Dermis blood vessel endothelial cell (primary cell): ENCODE data around the gene SH3BP2. TPM values are rescaled to one million over a fixed set of nuclear protein-coding genes. Genes with fewer than 3 reads are reported as not detected.
A peak's percentile ranks its signal among the peaks of the same experiment; 100 is the strongest.

Experiments
- DNase-seq: peaks from one replicate; pipeline ENCODE4 v3.0.0; 2010
- total RNA-seq: library from RNA; depleted of rRNA; stranded (reverse); fragments of >200 nt; gene quantifications from 2 replicates; pipeline ENCODE4 v1.2.3, GENCODE V29; 2014

The SH3BP2 gene
- total RNA-seq, 1 donor from 2014 or later = 26.4 TPM

DNA sequence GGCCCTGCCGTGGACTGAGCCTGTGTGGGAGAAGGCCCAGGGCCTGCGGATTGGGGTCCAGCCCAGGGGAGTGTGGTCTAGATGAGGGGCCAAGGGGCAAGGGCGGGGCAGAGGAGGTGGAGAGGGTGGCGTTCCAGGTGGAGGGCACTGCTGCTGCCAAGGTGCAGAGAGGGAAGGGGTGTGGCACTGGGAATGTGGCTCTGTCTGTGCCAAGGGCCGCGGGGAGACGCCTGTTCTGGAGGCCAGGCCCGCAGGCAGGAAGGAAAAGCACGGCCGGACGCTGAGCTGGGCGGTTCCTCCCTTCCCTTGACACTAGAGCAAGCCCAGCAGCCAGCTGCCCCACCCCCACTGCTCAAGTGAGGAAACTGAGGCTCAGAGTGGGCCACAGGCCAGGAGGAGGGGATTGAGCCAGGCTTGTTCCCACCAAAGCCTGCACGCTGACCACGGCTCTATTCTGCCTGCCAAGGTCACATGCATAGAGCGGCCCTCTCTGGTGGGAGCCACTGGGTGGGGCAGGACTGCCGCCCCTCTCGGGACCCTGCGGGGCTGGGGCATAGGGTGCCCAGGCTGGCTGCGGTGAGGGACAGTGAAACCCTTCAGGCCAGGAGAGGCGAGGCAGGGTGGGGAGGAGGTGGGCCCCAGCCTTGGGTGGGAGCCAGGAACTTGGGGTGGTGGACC is 13.0 kb downstream of the SH3BP2 start:
- peak; percentile 58 for DNase-seq

DNA sequence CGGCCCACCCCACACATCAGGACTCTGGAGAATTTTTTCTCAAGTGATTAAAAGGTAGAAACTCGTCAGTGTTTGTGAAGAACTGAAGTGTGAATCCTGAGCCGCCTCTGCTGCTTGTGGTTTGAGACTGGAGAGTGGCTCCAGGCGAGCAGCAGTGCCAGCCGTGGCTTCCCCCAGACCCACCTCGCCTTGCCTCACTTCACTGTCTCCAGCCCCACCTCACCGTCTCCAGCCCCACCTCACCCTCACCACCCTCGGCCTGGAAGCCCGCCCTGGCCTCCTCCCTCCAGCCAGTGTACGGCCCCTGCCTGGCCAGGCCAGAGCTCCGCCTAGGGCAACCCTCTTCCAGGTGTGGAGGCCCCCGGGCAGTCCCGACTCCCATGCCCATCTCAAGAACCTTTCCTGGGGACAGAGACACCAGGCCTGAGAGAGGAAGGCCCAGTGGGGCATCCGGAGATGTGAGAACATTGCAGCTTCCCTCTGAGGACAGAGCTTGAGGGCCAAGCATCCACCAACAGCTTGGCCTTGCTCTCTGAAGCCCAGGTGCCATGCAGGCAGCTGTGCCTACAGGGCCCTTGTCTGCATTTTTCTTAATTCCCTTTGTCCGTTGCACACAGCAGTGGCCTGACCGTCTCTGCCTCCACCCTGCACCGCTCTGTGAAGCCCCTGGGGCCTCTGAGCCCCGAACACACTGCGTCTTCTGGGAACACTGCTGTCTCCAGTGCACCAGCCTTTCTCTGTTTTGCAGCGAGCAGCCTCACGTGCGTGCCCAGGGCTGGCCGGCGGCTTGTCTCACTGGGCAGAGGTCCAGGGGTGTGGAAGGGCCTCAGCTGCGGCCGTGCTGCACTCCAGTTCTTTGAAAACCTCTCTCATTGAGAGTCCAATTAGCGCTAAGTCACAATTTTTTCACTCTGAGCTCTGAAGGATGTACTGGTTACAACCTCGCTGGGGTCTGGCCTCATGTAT is 13.8 kb downstream of the SH3BP2 start:
- DNase-seq = peak; percentile 67

GRCh38 chr4:2807571-2807970 is 14.7 kb downstream of the SH3BP2 start:
- DNase-seq = no peak

DNA sequence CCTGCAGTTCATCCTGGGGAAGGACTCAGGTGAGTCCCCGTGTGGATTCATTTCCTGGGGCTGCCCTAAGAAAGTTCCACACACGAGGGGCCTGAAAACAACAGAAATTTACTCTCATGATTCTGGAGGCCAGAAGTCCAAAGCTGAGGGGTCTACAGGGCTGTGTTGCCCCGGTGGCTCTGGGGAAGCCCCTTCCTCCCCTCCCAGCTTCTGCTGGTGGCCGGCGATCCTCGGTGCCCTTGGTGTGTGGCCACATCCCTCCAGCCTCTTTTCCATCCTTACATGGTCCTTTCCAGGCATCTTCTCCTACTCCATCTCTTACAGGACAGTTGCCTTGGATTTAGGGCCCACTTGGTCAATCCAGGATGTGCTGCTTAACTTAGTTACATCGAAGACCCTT is 15.1 kb downstream of the SH3BP2 start:
- no peak for DNase-seq

- DNase-seq = no peak
These were observed 16.8 kb downstream of the SH3BP2 start for GRCh38 chr4:2809610-2810180.

DNA sequence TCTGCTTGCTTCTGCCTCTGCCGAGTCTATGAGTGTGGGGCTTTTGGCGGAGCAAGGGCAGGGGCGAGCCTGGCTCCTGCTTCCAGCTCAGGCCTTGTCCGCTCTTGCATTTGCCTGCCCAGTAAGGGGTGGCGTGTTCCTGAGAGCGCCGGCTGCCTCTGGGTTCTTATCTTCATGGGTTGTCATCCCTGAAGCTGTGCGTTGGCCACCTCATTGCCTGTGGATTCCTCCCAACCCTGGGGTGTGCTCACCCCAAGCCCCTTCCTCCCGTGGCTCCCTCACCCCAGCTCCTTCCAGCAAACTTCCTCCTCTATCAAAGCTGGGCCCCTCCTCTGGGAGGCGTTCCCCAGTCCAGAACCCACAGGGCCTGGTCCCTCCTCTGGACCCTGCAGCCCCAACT is 17.5 kb downstream of the SH3BP2 start:
- DNase-seq = no peak

GRCh38 chr4:2811830-2812611 is 19.1 kb downstream of the SH3BP2 start:
- DNase-seq = peak; percentile 72

- peak; percentile 43 for DNase-seq
These were observed 19.9 kb downstream of the SH3BP2 start for GRCh38 chr4:2812612-2813354.

DNA sequence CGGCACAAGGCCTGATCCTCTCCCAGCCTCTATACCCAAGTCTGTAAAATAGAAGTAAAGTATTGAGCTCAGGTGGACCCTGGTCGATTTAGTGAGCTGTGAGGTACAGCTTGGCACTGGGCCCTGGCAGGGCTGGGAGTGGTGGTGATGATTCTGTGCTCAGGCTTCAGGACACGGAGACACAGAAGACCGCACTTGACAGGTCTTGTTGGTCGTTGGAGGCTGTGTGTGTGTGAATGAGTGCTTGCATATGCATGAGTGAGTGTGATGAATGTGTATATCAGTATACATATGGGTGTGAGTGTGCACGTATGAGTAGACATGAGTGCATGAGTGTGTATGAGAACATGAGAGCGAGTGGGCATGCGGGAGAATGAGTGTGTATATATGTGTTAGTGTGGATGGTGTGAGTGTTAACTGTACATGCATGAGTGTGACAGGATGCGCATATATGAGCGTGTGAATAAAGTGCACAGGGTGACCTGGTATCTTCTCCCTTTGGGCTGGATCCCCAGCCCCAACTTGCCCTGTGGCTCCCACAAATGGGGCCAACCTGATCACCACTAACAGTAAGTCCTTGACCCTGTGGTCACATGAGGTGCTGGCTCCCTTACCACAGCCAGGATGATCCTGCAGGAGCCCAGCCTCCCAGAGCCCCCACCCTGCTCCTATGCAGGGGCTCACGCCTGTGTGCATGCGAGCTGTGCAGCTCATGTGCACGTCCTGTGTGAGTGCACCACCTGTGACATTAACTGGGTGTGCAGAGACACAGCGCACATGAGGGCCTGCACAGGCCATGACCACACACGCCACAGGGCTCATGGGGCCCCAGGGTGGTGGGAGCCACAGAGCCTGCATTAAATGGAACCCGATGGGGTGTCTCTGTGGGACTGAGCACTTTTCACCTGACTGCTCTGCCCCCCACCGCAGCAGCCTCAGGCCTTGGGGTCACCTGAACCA is 20.8 kb downstream of the SH3BP2 start:
- peak; percentile 21 for DNase-seq

DNA sequence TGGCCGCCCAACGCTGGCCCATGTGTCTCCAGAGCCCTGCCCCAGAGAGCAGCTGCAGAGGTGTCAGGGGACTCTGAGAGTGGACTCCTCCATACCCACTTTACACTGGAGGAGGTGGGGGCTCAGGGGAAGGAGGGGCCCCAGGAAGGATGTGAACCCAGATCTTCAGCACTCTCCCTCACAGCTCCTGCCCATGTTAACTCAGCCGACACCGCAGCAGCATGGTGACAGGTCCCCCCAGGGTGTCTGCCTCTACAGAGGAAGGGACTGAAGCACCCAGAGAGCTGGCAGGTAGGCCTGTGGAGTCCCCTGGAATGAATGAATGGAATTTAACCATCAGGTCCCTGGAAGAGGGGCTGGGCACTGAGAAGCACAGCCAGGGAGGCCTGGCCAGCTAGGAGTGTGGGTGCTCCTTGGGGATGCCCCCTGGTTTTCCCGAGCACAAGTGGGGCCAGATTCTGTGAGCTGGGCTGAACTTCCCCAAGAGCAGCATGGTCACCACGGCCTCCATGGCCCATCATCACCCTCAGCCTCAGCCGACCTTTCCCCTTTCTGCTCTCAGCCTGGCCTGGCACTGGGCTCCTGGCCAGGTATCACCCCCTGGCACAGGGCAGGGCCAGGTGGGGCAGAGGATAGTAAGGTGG is 21.9 kb downstream of the SH3BP2 start:
- no peak for DNase-seq

DNA sequence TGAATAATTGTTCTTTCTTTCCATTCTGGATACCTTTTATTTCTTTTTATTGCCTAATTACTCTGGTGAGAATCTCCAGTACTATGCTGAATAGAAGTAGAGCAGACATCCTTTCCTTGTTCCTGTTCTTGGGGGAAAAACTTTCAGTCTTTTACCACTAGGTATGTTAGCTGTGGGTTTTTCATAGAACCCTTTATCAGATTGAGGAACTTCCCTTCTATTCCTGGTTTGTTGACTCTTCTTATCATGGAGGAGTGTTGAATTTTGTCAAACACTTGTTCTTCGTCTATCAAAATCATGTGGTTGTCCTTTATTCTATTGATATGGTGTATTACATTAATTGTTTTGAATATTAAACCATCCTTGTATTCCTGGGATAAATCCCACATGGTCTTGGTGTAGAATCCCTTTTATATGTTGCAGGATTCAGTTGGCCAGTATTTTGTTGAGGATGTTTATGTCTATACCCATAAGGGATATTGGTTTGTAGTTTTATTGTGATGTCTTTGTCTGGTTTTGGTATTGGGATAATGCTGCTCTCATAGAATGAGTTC is 23.6 kb downstream of the SH3BP2 start:
- no peak for DNase-seq

- no peak for DNase-seq
These were observed 24.3 kb downstream of the SH3BP2 start for GRCh38 chr4:2817137-2817536.

DNA sequence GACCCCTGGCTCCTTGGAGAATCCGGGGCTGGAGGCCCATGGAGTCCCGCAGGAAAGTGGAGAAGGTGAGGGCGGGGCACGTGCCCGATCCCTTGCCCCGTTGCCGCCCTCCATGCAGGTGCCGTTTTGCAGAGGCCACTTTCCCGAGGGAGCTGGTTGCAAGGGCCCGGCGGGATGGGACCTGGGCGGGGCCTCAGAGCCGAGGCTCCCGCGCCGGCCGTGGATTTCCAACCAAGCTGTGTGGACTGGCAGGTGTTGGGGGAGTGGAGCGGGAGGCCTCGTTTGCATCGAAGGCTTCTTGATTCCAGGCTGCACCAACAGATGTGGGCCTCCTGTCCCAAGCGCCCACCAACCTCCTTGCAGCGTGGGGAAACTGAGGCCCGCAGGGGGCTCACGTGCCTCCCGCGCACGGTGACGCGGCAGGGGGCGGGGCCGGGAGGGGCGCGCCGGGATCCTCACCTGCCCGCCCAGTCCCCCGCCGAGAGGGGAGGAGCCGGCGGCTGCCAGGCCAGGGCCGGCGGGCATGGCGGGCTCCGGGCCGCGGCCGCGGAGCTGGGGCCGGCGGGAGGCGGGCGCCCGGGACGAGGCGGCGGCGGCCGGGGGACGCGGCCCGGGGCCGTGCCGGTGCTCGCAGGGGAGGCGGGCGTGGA is 24.9 kb downstream of the SH3BP2 start:
- DNase-seq = peak; percentile 36

DNA sequence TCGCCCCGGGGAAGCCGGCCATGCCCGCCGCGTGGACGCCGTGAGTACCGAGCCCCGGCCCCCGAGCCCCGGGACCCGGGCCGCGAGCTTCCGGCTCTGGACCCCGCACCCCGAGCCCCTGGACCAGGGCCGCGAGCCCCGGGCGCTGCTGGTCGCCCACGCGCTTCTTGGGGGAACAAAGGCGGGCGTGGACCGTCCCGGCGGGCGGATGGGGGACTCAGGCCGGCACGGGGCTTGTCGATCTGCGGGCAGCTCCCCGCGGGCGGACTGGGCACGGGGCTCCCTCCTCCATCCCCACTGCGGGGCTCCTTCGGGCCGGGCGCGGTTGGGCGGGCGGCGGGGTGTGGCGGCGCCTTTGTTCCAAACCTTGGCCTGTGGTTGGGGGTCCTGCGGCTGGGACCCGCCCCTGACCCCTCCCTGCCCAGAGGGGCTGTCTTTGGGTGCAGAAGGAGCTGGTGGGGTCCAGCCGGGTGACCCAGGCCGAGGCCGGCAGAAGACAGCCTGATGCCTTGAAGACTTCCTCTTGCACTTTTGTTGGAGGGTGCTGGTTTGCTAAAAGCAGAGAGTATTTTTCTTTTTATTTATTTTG is 25.6 kb downstream of the SH3BP2 start:
- no peak for DNase-seq

DNA sequence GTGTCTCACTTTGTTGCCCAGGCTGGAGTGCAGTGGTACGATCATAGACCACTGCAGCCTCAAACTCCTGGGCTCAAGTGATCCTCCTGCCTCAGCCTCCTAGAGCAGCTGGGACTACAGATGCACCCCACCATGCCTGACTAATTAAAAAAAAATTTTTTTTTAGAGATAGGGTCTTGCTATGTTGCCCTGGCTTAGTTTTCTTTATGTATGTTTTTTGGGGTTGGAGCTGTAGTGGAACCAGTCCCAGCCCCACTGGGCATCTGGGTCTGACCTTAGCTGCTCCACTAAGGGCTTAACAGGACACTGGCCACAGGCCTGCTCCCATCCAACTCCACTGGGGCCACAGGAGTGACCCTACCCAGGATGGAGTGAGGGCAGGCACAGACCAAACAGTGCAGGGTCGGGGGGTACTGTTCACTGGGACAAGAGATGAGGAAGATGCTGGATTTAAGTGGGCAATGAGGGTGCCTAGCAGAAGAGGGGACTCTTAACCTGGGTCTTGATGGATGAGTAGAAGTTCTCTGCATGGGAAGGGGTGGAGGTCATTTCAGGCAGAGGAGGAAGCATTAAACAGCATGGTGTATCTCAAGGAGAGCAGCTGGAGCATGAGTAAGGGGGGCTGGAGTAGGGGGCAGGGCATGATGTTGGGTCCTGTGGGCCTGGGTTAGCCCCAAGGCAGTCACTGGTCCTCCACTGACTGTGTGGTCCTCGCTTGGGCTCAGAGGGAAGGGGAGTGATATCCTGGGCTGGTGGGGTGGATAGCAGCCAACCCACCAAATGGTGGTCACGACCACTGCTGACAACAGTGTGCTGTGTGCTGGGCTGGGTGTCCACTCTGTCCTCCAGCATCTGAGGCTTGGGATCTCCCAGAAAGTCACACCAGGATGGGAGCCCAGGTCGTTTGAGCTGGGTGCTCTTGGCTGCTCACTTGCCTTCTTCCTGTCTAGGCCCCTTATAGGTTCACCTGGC is 26.6 kb downstream of the SH3BP2 start:
- no peak for DNase-seq

DNA sequence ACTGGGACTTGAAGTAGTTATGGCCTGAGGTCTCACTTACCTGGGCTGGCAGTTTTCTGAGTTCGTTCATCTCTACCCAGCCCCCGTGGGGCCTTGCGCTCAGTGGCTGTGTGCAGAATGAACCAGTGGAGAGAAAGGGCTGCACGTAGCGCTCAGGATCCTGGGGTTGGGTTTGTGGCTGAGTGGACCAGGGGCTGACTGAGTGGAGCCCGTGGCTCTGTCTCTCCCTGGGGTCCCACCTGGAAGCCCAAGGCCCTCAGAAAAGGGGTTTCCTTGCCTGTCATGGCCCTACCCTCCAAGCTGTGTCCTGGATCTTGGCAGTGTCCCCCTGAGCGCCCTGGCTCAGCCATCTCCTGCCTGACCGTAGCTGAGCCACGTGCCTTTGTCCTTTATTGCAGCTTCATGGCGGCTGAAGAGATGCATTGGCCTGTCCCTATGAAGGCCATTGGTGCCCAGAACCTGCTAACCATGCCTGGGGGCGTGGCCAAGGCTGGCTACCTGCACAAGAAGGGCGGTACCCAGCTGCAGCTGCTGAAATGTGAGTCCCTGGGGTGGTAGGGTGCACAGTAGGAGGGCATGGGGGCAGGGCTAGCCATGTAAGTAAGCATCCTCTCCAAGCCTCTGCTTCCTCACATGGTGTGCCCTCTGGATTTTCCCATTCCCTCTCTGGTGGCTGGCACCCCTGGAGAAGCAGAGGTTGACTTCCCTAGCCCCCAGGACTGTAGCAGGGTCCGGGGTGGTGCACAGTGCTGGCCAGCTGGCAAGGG is 27.5 kb downstream of the SH3BP2 start:
- no peak for DNase-seq
